Aorta (tissue), 5 donors: Measurements from ENCODE around the gene EIF4A2. TPM values are rescaled to one million over a fixed set of nuclear protein-coding genes. Genes with fewer than 3 reads are reported as not detected.

Experiments used
- ATAC-seq: fragments of 200-7000 bp; cut with Tn5 transposase; one replicate; pipeline ENCODE4 v1.9.1; 2022; ENCODE audit warnings: moderate library complexity; ENCODE audit not compliant: low FRiP score
- DNase-seq, 2 donors: peaks; one replicate each; pipeline ENCODE4 v3.0.0-alpha.2; 2020
- H3K27ac ChIP-seq, 2 donors: one replicate each; pipeline ENCODE4 v1.5.1; 2013; ENCODE audit warnings: low read length in 2 of 2, mild to moderate bottlenecking in 2 of 2, moderate library complexity in 2 of 2, control low read depth in 1 of 2, inconsistent platforms in 1 of 2, low read depth in 1 of 2
- H3K27me3 ChIP-seq, 2 donors: one replicate each; pipeline ENCODE4 v1.6.1; 2013; ENCODE audit warnings: control low read depth in 1 of 2, low read length in 1 of 2, mild to moderate bottlenecking in 1 of 2, moderate library complexity in 1 of 2; ENCODE audit not compliant: insufficient read depth in 2 of 2, control insufficient read depth in 1 of 2
- H3K36me3 ChIP-seq, 2 donors: one replicate each; pipeline ENCODE4 v1.6.1; 2013; ENCODE audit warnings: control low read depth in 1 of 2, low read length in 1 of 2, mild to moderate bottlenecking in 1 of 2; ENCODE audit not compliant: insufficient read depth in 2 of 2, control insufficient read depth in 1 of 2
- H3K4me1 ChIP-seq, 2 donors: one replicate each; pipeline ENCODE4 v1.6.1; 2013; ENCODE audit warnings: low read length in 2 of 2, control low read depth in 1 of 2, mild to moderate bottlenecking in 1 of 2, moderate library complexity in 1 of 2; ENCODE audit not compliant: insufficient read depth in 2 of 2, control insufficient read depth in 1 of 2
- H3K4me3 ChIP-seq, 2 donors: one replicate each; pipeline ENCODE4 v1.5.1; 2013; ENCODE audit warnings: low read length in 2 of 2, control low read depth in 1 of 2, mild to moderate bottlenecking in 1 of 2
- H3K9me3 ChIP-seq: one replicate; pipeline ENCODE4 v1.6.1; 2013; ENCODE audit warnings: mild to moderate bottlenecking, low read length; ENCODE audit not compliant: control insufficient read depth
- WGBS, 2 donors: extraction: QIAGEN DNeasy Blood & Tissue Kit; methylation state at CpG; one replicate each; pipeline ENCODE4 v1.1.7; 2013; 5-methylcytosine and 5-hydroxymethylcytosine counted together
- intact Hi-C, 2 donors: fragments of 100-400 bp; cut with DNase I; formaldehyde crosslinking; loops; one replicate each; pipeline versions ENCODE4 v1.14.2 to v1.15.0; 2022
- polyA plus RNA-seq, 2 donors: library from polyadenylated mRNA; stranded (reverse); fragments of 200-250 nt; gene quantifications; one replicate each; pipeline ENCODE4 v1.2.3, GENCODE V29; 2013
- total RNA-seq, 2 donors: library from RNA; stranded (reverse); fragmentation: NEBNext Ultra II Directional; extraction: Animal tissue kit (Norgen Biotek cat#: 25700); gene quantifications; one replicate each; pipeline ENCODE4 v1.2.1, GENCODE V29; 2021
- donor health status: healthy with polysubstance abuse.
- donor health status: Bipolar disorder and iron deficiency.
- donor health status: DM: no; HTN: no; CAD: no.
- donor health status: DM: no; HTN: no; CAD: no.
- donor health status: DM: yes; HTN: yes; CAD: no.

The EIF4A2 gene
- total and polyA plus RNA-seq, 4 donors: 330 to 598 (median 483) TPM

- intact Hi-C loops: no loop called here
- no peak for ATAC-seq
Measured at GRCh38 chr3:186757214-186757613, 26.2 kb upstream of the EIF4A2 start.

GRCh38 chr3:186757686-186758220 is 25.6 kb upstream of the EIF4A2 start:
- H3K4me1 ChIP-seq: no peaks in the 10 kb centered on the region
- 81 to 87% methylated on average over 8 of the region's 8 CpGs for WGBS, 2 donors
- H3K36me3 ChIP-seq: no peaks in the 10 kb centered on the region
- intact Hi-C loops: no loop called here
- H3K9me3 ChIP-seq: no peaks in the 10 kb centered on the region
- no peaks in the 10 kb centered on the region for H3K27me3 ChIP-seq
- ATAC-seq (no peak), DNase-seq (no peak)
- H3K4me3 ChIP-seq: no peak overlapping the region
- H3K27ac ChIP-seq: no peak overlapping the region

More at GRCh38 chr3:186757214-186757613, 26.2 kb upstream of the EIF4A2 start:
- no peaks in the 10 kb centered on the region for H3K9me3 ChIP-seq
- H3K4me1 ChIP-seq: no peaks in the 10 kb centered on the region
- H3K27me3 ChIP-seq: no peaks in the 10 kb centered on the region
- no peaks in the 10 kb centered on the region for H3K36me3 ChIP-seq
- DNase-seq: no peak
- WGBS, 2 donors: 83 to 85% methylated on average over 8 of the region's 8 CpGs
- no peak overlapping the region for H3K27ac ChIP-seq
- H3K4me3 ChIP-seq: no peak overlapping the region

GRCh38 chr3:186759231-186759930 is 24.0 kb upstream of the EIF4A2 start:
- no peak for DNase-seq
- no peak for ATAC-seq
- H3K27ac ChIP-seq: no peak overlapping the region
- H3K27me3 ChIP-seq: no peaks in the 10 kb centered on the region
- H3K4me3 ChIP-seq: no peak overlapping the region
- H3K4me1 ChIP-seq: no peaks in the 10 kb centered on the region
- no peaks in the 10 kb centered on the region for H3K36me3 ChIP-seq
- no peaks in the 10 kb centered on the region for H3K9me3 ChIP-seq
- intact Hi-C loops: no loop called here
- WGBS, 2 donors: 85 to 88% methylated on average over 11 of the region's 11 CpGs

- no peak for ATAC-seq
- WGBS, 2 donors: 97% methylated on average over 10 of the region's 10 CpGs
Measured at GRCh38 chr3:186760141-186760833, 23.1 kb upstream of the EIF4A2 start.

GRCh38 chr3:186760897-186761447 is 22.4 kb upstream of the EIF4A2 start:
- intact Hi-C loops: no loop called here
- DNase-seq (no peak), ATAC-seq (no peak)
- WGBS, 2 donors: 95 to 96% methylated on average over 8 of the region's 8 CpGs
- Histone ChIP-seq H3K4me3 (no peak overlapping the region), H3K9me3 (no peaks in the 10 kb centered on the region), H3K36me3 (no peaks in the 10 kb centered on the region), H3K27me3 (no peaks in the 10 kb centered on the region), H3K27ac (no peak overlapping the region), H3K4me1 (no peaks in the 10 kb centered on the region)

More at GRCh38 chr3:186760141-186760833, 23.1 kb upstream of the EIF4A2 start:
- H3K27me3 ChIP-seq: no peaks in the 10 kb centered on the region
- DNase-seq: no peak
- no peaks in the 10 kb centered on the region for H3K9me3 ChIP-seq
- no peak overlapping the region for H3K4me3 ChIP-seq
- no peaks in the 10 kb centered on the region for H3K36me3 ChIP-seq
- no peak overlapping the region for H3K27ac ChIP-seq
- H3K4me1 ChIP-seq: no peaks in the 10 kb centered on the region
- intact Hi-C loops: no loop called here

- Histone ChIP-seq H3K4me3 (peak overlapping the region; percentile 2 to 23), H3K36me3 (no peaks in the 10 kb centered on the region), H3K27ac (no peak overlapping the region), H3K27me3 (no peaks in the 10 kb centered on the region), H3K9me3 (no peaks in the 10 kb centered on the region), H3K4me1 (no peaks in the 10 kb centered on the region)
- intact Hi-C loops: no loop called here
- DNase-seq (no peak), ATAC-seq (no peak)
- 3 to 6% methylated on average over 26 of the region's 26 CpGs for WGBS, 2 donors
Measured at GRCh38 chr3:186772281-186772694, 11.1 kb upstream of the EIF4A2 start.

GRCh38 chr3:186772701-186773417 is 10.5 kb upstream of the EIF4A2 start:
- peak; percentile 81 for ATAC-seq
- no peak overlapping the region for H3K27ac ChIP-seq
- intact Hi-C loops: no loop called here

GRCh38 chr3:186775999-186776398 is 7.4 kb upstream of the EIF4A2 start:
- H3K27me3 ChIP-seq: no peaks in the 10 kb centered on the region
- no peak for DNase-seq
- intact Hi-C loops: no loop called here
- no peaks in the 10 kb centered on the region for H3K36me3 ChIP-seq
- WGBS, 2 donors: 68 to 69% methylated on average over 8 of the region's 8 CpGs
- ATAC-seq: no peak
- H3K4me1 ChIP-seq: no peaks in the 10 kb centered on the region
- no peak overlapping the region for H3K27ac ChIP-seq
- H3K4me3 ChIP-seq: no peak overlapping the region
- H3K9me3 ChIP-seq: no peaks in the 10 kb centered on the region

More at GRCh38 chr3:186772701-186773417, 10.5 kb upstream of the EIF4A2 start:
- H3K9me3 ChIP-seq: no peaks in the 10 kb centered on the region
- WGBS, 2 donors: 26 to 28% methylated on average over 27 to 28 of the region's 28 CpGs
- H3K36me3 ChIP-seq: no peaks in the 10 kb centered on the region
- DNase-seq: peak; percentile 88 to 93
- H3K27me3 ChIP-seq: no peaks in the 10 kb centered on the region
- H3K4me3 ChIP-seq: peak overlapping the region; percentile 2 to 23
- no peaks in the 10 kb centered on the region for H3K4me1 ChIP-seq
